ENCODE data around the gene BCL6B.
"Not testable (repeated sequence)": the region's sequence is repeated elsewhere in the genome, so short reads cannot be mapped to it uniquely, and the experiment has no call there.

The BCL6B gene

GRCh38 chr17:7027335-7027734 lies 4.5 kb downstream of the BCL6B start:
- DNase-seq (ENCODE audit: low read depth) = no peak

- no peak for DNase-seq (ENCODE audit: low read depth)
Observed at GRCh38 chr17:7029096-7029495, 6.2 kb downstream of the BCL6B start.

GRCh38 chr17:7029659-7030058 lies 6.8 kb downstream of the BCL6B start:
- no peak for DNase-seq (ENCODE audit: low read depth)

GRCh38 chr17:7034955-7035590 lies 12.2 kb downstream of the BCL6B start:
- DNase-seq (ENCODE audit: low read depth) = no peak

- peak; percentile 96 for DNase-seq (ENCODE audit: low read depth)
Observed at GRCh38 chr17:7035591-7036368, 12.9 kb downstream of the BCL6B start, which contains the start of gene SLC16A13. TSS of gene SLC16A13 (plus strand) at chr17:7036015. CDS start at chr17:7036383, 368 bp downstream.

- DNase-seq (ENCODE audit: low read depth) = no peak
Observed at GRCh38 chr17:7038025-7038862, 15.4 kb downstream of the BCL6B start.

GRCh38 chr17:7039832-7040231 lies 17.0 kb downstream of the BCL6B start:
- no peak for DNase-seq (ENCODE audit: low read depth)

- DNase-seq (ENCODE audit: low read depth) = no peak
Observed at GRCh38 chr17:7041607-7042500, 19.0 kb downstream of the BCL6B start.

GRCh38 chr17:7042501-7043181 lies 19.8 kb downstream of the BCL6B start:
- no peak for DNase-seq (ENCODE audit: low read depth)

GRCh38 chr17:7043182-7043496 lies 20.3 kb downstream of the BCL6B start:
- no peak for DNase-seq (ENCODE audit: low read depth)

GRCh38 chr17:7043497-7044198 lies 20.8 kb downstream of the BCL6B start, which contains the start of gene SLC16A11:
TSS of gene SLC16A11 (minus strand) at chr17:7044092. CDS start at chr17:7043513, 579 bp downstream.
- DNase-seq (ENCODE audit: low read depth) = no peak

GRCh38 chr17:7045492-7046126 lies 22.8 kb downstream of the BCL6B start:
- no peak for DNase-seq (ENCODE audit: low read depth)

- no peak for DNase-seq (ENCODE audit: low read depth)
Observed at GRCh38 chr17:7046127-7046724, 23.4 kb downstream of the BCL6B start.

- not testable (repeated sequence) for DNase-seq (ENCODE audit: low read depth)
Observed at GRCh38 chr17:7046725-7047397, 24.0 kb downstream of the BCL6B start.

GRCh38 chr17:7047566-7047965 lies 24.7 kb downstream of the BCL6B start:
- DNase-seq (ENCODE audit: low read depth) = no peak

GRCh38 chr17:7048968-7049367 lies 26.1 kb downstream of the BCL6B start:
- DNase-seq (ENCODE audit: low read depth) = no peak

GRCh38 chr17:7050583-7050982 lies 27.7 kb downstream of the BCL6B start:
- DNase-seq (ENCODE audit: low read depth) = not testable (repeated sequence)

- DNase-seq (ENCODE audit: low read depth) = no peak
Observed at GRCh38 chr17:7056386-7056785, 33.5 kb downstream of the BCL6B start.
